OCI-LY7 (cell line): ENCODE results near the gene IGFN1. TPM values are rescaled to one million over a fixed set of nuclear protein-coding genes. Genes with fewer than 3 reads are reported as not detected.

Experiments used
- BruUV-seq: library from RNA; stranded (reverse); fragments of 400-500 nt; replicated peaks from 2 replicates; lab custom pipeline; 2021; lab: Mats Ljungman, UMichigan
- CTCF ChIA-PET: fragments of 300-600 bp; sonication (Branson Sonifier 250); formaldehyde crosslinking; loops from one replicate; lab custom pipeline; 2022; ENCODE audit warnings: antibody characterized with exemption; ENCODE audit not compliant: unreplicated experiment; lab: Charles Lee
- POLR2A ChIA-PET: fragments of 300-600 bp; sonication (Branson Sonifier 250); formaldehyde crosslinking; loops from one replicate; lab custom pipeline; 2022; ENCODE audit warnings: antibody characterized with exemption; lab: Charles Lee
- DNase-seq: peaks from one replicate; pipeline ENCODE4 v3.0.0-alpha.2; 2015; ENCODE audit warnings: low spot score
- H2AFZ ChIP-seq: fragments of 200-600 bp; sonication (generic), shearing (Covaris generic); 2 replicates; pipeline ENCODE4 v1.6.1; 2014; ENCODE audit warnings: mild to moderate bottlenecking, antibody characterized with exemption, low read length, moderate library complexity
- H3K27ac ChIP-seq: fragments of 200-600 bp; sonication (generic); 2 replicates; pipeline ENCODE4 v1.5.1; 2014; ENCODE audit warnings: mixed run types, low read depth, mild to moderate bottlenecking, moderate library complexity, low read length, inconsistent platforms; ENCODE audit not compliant: poor library complexity, severe bottlenecking
- H3K36me3 ChIP-seq: fragments of 200-600 bp; sonication (generic); 2 replicates; pipeline ENCODE4 v1.6.1; 2014; ENCODE audit warnings: mild to moderate bottlenecking, antibody characterized with exemption, low read length, moderate library complexity, mixed read lengths; ENCODE audit not compliant: insufficient read depth
- H3K4me1 ChIP-seq: fragments of 200-600 bp; sonication (generic); 2 replicates; pipeline ENCODE4 v1.5.1; 2014; ENCODE audit warnings: mild to moderate bottlenecking, low read length; ENCODE audit not compliant: insufficient read depth, poor library complexity, severe bottlenecking
- H3K4me2 ChIP-seq: fragments of 200-600 bp; sonication (generic); 2 replicates; pipeline ENCODE4 v1.6.1; 2014; ENCODE audit warnings: mild to moderate bottlenecking, low read length
- H3K4me3 ChIP-seq: fragments of 200-600 bp; sonication (generic); 2 replicates; pipeline ENCODE4 v1.5.1; 2014; ENCODE audit warnings: mild to moderate bottlenecking, low read depth, low read length; ENCODE audit not compliant: poor library complexity, severe bottlenecking
- H3K79me2 ChIP-seq: fragments of 200-600 bp; sonication (generic); 2 replicates; pipeline ENCODE4 v1.6.1; 2016; ENCODE audit warnings: low read depth, mild to moderate bottlenecking, low read length, moderate library complexity, mixed read lengths; ENCODE audit not compliant: insufficient read depth
- H3K9me2 ChIP-seq: fragments of 200-600 bp; sonication (generic); 2 replicates; pipeline ENCODE4 v1.6.1; 2016; ENCODE audit warnings: mild to moderate bottlenecking, low read length, mixed read lengths; ENCODE audit not compliant: insufficient read depth
- H3K9me3 ChIP-seq: fragments of 200-600 bp; sonication (generic); 2 replicates; pipeline ENCODE4 v1.6.1; 2014; ENCODE audit warnings: mild to moderate bottlenecking, mixed run types, low read length, mixed read lengths
- H4K20me1 ChIP-seq: fragments of 200-600 bp; sonication (generic); 2 replicates; pipeline ENCODE4 v1.6.1; 2014; ENCODE audit warnings: mild to moderate bottlenecking, antibody characterized with exemption, low read length, moderate library complexity, mixed read lengths; ENCODE audit not compliant: insufficient read depth
- EZH2phosphoT487 ChIP-seq: fragments of 200-600 bp; sonication (generic); IDR thresholded peaks from 2 replicates; pipeline ENCODE4 v1.6.1; 2018; ENCODE audit warnings: low read depth, borderline replicate concordance, mild to moderate bottlenecking, mixed run types, antibody characterized with exemption, low read length, moderate library complexity, mixed read lengths
- intact Hi-C: fragments of 100-400 bp; cut with micrococcal nuclease; formaldehyde crosslinking; loops from one replicate; pipeline ENCODE4 v1.10.0; 2022; ENCODE audit not compliant: unreplicated experiment
- total RNA-seq, 2 experiments: library from RNA; depleted of rRNA in 1 of 2; stranded (reverse); fragments of >200 nt in 1 of 2; shearing (Covaris generic) in 1 of 2; gene quantifications; 2 replicates each; pipeline ENCODE4 v1.2.3, GENCODE V29; 2014 to 2022
- TF ChIP-seq, protein P1 (sequence below): fragments of 200-600 bp; sonication (generic); conservative IDR thresholded peaks from 2 replicates; pipeline ENCODE4 v1.5.1; 2014; ENCODE audit warnings: mild to moderate bottlenecking, antibody characterized with exemption, low read length, moderate library complexity, mixed read lengths

IGFN1 gene
- total RNA-seq, 2 experiments from 2014 or later: not detected

DNA sequence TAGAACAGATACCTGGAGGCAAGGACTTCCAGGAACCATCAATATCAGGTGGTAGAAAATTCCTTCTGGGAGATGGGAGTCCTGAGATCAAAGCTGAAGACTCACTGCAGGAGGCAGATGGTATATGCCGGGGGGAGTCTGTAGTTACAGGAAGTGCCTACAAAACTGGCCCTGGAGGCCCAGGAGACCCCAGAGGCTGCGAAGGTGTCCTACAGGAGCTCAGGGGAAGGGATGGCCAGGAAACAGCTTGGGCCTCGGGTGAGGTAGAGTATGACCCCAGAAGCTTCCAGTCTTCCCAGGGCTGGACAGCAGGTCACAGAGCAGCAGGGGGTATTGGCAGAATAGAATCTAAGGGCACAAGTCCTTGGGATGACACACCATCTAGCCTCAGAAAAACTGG is 16.4 kb downstream of the IGFN1 start:
- intact Hi-C loops: no loop called here
- Histone ChIP-seq H3K79me2 (no peaks in the 10 kb centered on the region), H3K4me1 (no peaks in the 10 kb centered on the region), H3K4me2 (no peak overlapping the region), H3K4me3 (no peak overlapping the region), H4K20me1 (no peaks in the 10 kb centered on the region), H3K9me2 (no peaks in the 10 kb centered on the region), H3K27ac (no peak overlapping the region), H3K36me3 (no peaks in the 10 kb centered on the region), H3K9me3 (no peaks in the 10 kb centered on the region), H2AFZ (no peak overlapping the region)
- DNase-seq: no peak
- no TSS peak for BruUV-seq
- CTCF ChIA-PET: no interaction called here
- TF ChIP-seq EZH2phosphoT487: no peak
- TF ChIP-seq, protein P1, sequence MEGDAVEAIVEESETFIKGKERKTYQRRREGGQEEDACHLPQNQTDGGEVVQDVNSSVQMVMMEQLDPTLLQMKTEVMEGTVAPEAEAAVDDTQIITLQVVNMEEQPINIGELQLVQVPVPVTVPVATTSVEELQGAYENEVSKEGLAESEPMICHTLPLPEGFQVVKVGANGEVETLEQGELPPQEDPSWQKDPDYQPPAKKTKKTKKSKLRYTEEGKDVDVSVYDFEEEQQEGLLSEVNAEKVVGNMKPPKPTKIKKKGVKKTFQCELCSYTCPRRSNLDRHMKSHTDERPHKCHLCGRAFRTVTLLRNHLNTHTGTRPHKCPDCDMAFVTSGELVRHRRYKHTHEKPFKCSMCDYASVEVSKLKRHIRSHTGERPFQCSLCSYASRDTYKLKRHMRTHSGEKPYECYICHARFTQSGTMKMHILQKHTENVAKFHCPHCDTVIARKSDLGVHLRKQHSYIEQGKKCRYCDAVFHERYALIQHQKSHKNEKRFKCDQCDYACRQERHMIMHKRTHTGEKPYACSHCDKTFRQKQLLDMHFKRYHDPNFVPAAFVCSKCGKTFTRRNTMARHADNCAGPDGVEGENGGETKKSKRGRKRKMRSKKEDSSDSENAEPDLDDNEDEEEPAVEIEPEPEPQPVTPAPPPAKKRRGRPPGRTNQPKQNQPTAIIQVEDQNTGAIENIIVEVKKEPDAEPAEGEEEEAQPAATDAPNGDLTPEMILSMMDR: no peak
- POLR2A ChIA-PET: no interaction called here

- Histone ChIP-seq H3K4me1 (no peaks in the 10 kb centered on the region), H3K36me3 (no peaks in the 10 kb centered on the region), H2AFZ (no peak overlapping the region), H4K20me1 (no peaks in the 10 kb centered on the region), H3K27ac (no peak overlapping the region), H3K4me3 (no peak overlapping the region), H3K9me2 (no peaks in the 10 kb centered on the region), H3K9me3 (no peaks in the 10 kb centered on the region), H3K4me2 (no peak overlapping the region), H3K79me2 (no peaks in the 10 kb centered on the region)
- intact Hi-C loops: no loop called here
- no peak for DNase-seq
- POLR2A ChIA-PET: no interaction called here
- TF ChIP-seq EZH2phosphoT487: no peak
- TF ChIP-seq, protein P1: no peak
- BruUV-seq: no TSS peak
- CTCF ChIA-PET: no interaction called here
Observed at GRCh38 chr1:201208236-201208635, 17.6 kb downstream of the IGFN1 start.

DNA sequence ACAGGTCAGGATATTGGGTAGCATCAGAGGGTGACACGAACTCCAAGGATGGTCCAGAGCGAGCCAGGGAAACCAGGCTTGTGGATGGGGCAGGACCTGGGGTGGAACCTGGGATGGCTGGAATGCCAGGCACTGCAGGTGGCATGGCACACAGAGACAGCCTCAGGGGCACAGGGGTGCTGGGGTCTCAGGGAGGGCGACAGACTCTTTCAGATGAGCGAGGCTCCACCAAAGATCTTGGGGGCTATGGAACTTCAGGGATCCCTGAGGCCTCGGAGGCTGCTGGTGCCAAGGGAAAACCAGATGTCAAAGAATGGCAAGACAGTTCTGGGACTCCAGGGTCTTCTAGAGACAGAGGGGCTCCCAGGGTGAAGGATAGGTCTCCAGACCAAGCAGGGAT is 21.4 kb downstream of the IGFN1 start:
- BruUV-seq: no TSS peak
- Histone ChIP-seq H3K36me3 (no peaks in the 10 kb centered on the region), H3K4me2 (no peak overlapping the region), H3K79me2 (no peaks in the 10 kb centered on the region), H3K9me2 (no peaks in the 10 kb centered on the region), H2AFZ (no peak overlapping the region), H3K27ac (no peak overlapping the region), H3K4me3 (no peak overlapping the region), H3K4me1 (no peaks in the 10 kb centered on the region), H4K20me1 (no peaks in the 10 kb centered on the region), H3K9me3 (no peaks in the 10 kb centered on the region)
- DNase-seq: no peak
- ChIA-PET CTCF (no interaction called here), POLR2A (no interaction called here)
- intact Hi-C loops: no loop called here
- TF ChIP-seq, protein P1: no peak
- TF ChIP-seq EZH2phosphoT487: no peak
